H1 (cell line): Measurements from ENCODE around the gene PLEKHG4. TPM values are rescaled to one million over a fixed set of nuclear protein-coding genes. Genes with fewer than 3 reads are reported as not detected.

Experiments used
- CTCF ChIA-PET: fragments of 300-600 bp; sonication (Branson Sonifier 250); formaldehyde crosslinking; loops from one replicate; lab custom pipeline; 2021; ENCODE audit not compliant: partially characterized antibody; lab: Charles Lee
- POLR2A ChIA-PET: fragments of 300-600 bp; sonication (Branson Sonifier 250); formaldehyde crosslinking; loops from one replicate; lab custom pipeline; 2021; ENCODE audit warnings: inconsistent platforms; ENCODE audit not compliant: partially characterized antibody; lab: Charles Lee
- DNase-seq, 2 experiments: peaks; one replicate each; pipeline versions ENCODE4 v3.0.0 to v3.0.0-alpha.2; 2010 to 2022; ENCODE audit warnings: low spot score in 2 of 2, low read depth in 1 of 2, mixed read lengths in 1 of 2
- FAIRE-seq: peaks from 2 replicates; lab custom pipeline; 2011; peaks lifted over from hg19 to GRCh38; lab: Jason Lieb, UNC
- H2AFZ ChIP-seq: 2 replicates; pipeline ENCODE4 v1.8.1; 2012; ENCODE audit warnings: low read length, inconsistent platforms
- H2AK5ac ChIP-seq: 2 replicates; pipeline ENCODE4 v1.6.1; 2013; ENCODE audit warnings: low read depth, low read length
- H2BK120ac ChIP-seq: replicated peaks from 2 replicates; pipeline ENCODE3; 2013; ENCODE audit warnings: low read depth, low read length, inconsistent platforms
- H2BK12ac ChIP-seq: 2 replicates; pipeline ENCODE4 v1.6.1; 2013; ENCODE audit warnings: low read depth, low read length
- H2BK15ac ChIP-seq: 2 replicates; pipeline ENCODE4 v1.6.1; 2013; ENCODE audit warnings: low read length
- H2BK20ac ChIP-seq: 2 replicates; pipeline ENCODE4 v1.6.1; 2013; ENCODE audit warnings: low read length
- H2BK5ac ChIP-seq: 2 replicates; pipeline ENCODE4 v1.6.1; 2013; ENCODE audit warnings: low read depth, low read length
- H3K14ac ChIP-seq: 2 replicates; pipeline ENCODE4 v1.6.1; 2013; ENCODE audit warnings: inconsistent platforms; ENCODE audit not compliant: insufficient read length
- H3K18ac ChIP-seq: 2 replicates; pipeline ENCODE4 v1.6.1; 2013; ENCODE audit warnings: low read length; ENCODE audit errors: extremely low read depth
- H3K23ac ChIP-seq: 2 replicates; pipeline ENCODE4 v1.6.1; 2013; ENCODE audit warnings: inconsistent platforms; ENCODE audit not compliant: insufficient read length
- H3K23me2 ChIP-seq: 2 replicates; pipeline ENCODE4 v1.6.1; 2013; ENCODE audit warnings: low read depth, low read length
- H3K27ac ChIP-seq: 2 replicates; pipeline ENCODE4 v1.6.1; 2011; ENCODE audit warnings: low read depth, low read length, inconsistent platforms
- H3K27me3 ChIP-seq, 4 experiments: replicated peaks in 1 of 4; 1 replicate in 1 of 4; 2 replicates in 3 of 4; pipeline versions ENCODE4 v1.6.1 to v1.8.1; 2011 to 2013; ENCODE audit warnings: low read length in 3 of 4, mild to moderate bottlenecking in 3 of 4, inconsistent platforms in 2 of 4, mixed read lengths in 2 of 4, moderate library complexity in 1 of 4; ENCODE audit not compliant: control insufficient read depth in 3 of 4, insufficient read depth in 3 of 4; ENCODE audit errors: extremely low read depth in 1 of 4
- H3K36me3 ChIP-seq, 4 experiments: 2 replicates each; pipeline versions ENCODE4 v1.6.1 to v1.8.1; 2011 to 2013; ENCODE audit warnings: mild to moderate bottlenecking in 4 of 4, low read length in 3 of 4, moderate library complexity in 2 of 4, control low read depth in 1 of 4, inconsistent platforms in 1 of 4; ENCODE audit not compliant: insufficient read depth in 4 of 4, control insufficient read depth in 2 of 4
- H3K4ac ChIP-seq: replicated peaks from 2 replicates; pipeline ENCODE3; 2013; ENCODE audit warnings: low read length, low read depth, mixed read lengths, inconsistent platforms; ENCODE audit not compliant: insufficient read length
- H3K4me1 ChIP-seq, 4 experiments: replicated peaks in 1 of 4; 1 replicate in 1 of 4; 2 replicates in 3 of 4; pipeline versions ENCODE4 v1.6.1 to v1.8.1; 2011 to 2013; ENCODE audit warnings: low read length in 3 of 4, inconsistent platforms in 2 of 4, mixed read lengths in 1 of 4; ENCODE audit not compliant: insufficient read depth in 4 of 4, control insufficient read depth in 3 of 4
- H3K4me2 ChIP-seq, 2 experiments: 2 replicates each; pipeline versions ENCODE4 v1.6.1 to v1.8.1; 2011 to 2013; ENCODE audit warnings: low read depth in 2 of 2, low read length in 2 of 2, control low read depth in 1 of 2, inconsistent platforms in 1 of 2, mild to moderate bottlenecking in 1 of 2; ENCODE audit not compliant: insufficient read depth in 1 of 2
- H3K4me3 ChIP-seq, 4 experiments: fragments of 200-600, 300-600 bp in 1 of 4; sonication (generic), shearing (Covaris generic), sonication (Bioruptor Twin) in 1 of 4; 2 replicates each; pipeline versions ENCODE4 v1.5.1 to v1.8.1; 2011 to 2016; ENCODE audit warnings: low read length in 4 of 4, low read depth in 3 of 4, control low read depth in 2 of 4, inconsistent platforms in 2 of 4, mild to moderate bottlenecking in 2 of 4, mixed read lengths in 1 of 4, moderate library complexity in 1 of 4; ENCODE audit not compliant: insufficient read depth in 2 of 4; ENCODE audit errors: extremely low read depth in 1 of 4
- H3K56ac ChIP-seq: replicated peaks from 2 replicates; pipeline ENCODE3; 2013; ENCODE audit warnings: low read depth, mild to moderate bottlenecking, mixed read lengths, low read length, inconsistent platforms; ENCODE audit not compliant: insufficient read length
- H3K79me1 ChIP-seq: 2 replicates; pipeline ENCODE4 v1.6.1; 2013; ENCODE audit warnings: low read depth, low read length, control low read depth
- H3K79me2 ChIP-seq, 2 experiments: 2 replicates each; pipeline versions ENCODE4 v1.6.1 to v1.8.1; 2012 to 2013; ENCODE audit warnings: low read length in 2 of 2, mild to moderate bottlenecking in 2 of 2, inconsistent platforms in 1 of 2; ENCODE audit not compliant: insufficient read depth in 2 of 2, control insufficient read depth in 1 of 2
- H3K9ac ChIP-seq, 4 experiments: replicated peaks in 1 of 4; 1 replicate in 1 of 4; 2 replicates in 3 of 4; pipeline versions ENCODE4 v1.6.1 to v1.8.1; 2011 to 2013; ENCODE audit warnings: low read depth in 3 of 4, low read length in 3 of 4, control low read depth in 2 of 4, mild to moderate bottlenecking in 2 of 4, moderate library complexity in 2 of 4, inconsistent platforms in 1 of 4; ENCODE audit errors: extremely low read depth in 1 of 4
- H3K9me3 ChIP-seq, 2 experiments: 2 replicates each; pipeline versions ENCODE4 v1.6.1 to v1.8.1; 2012 to 2013; ENCODE audit warnings: mild to moderate bottlenecking in 2 of 2, moderate library complexity in 2 of 2, control low read depth in 1 of 2, inconsistent platforms in 1 of 2, low read depth in 1 of 2, low read length in 1 of 2, mixed read lengths in 1 of 2; ENCODE audit not compliant: insufficient read depth in 2 of 2
- H4K20me1 ChIP-seq, 2 experiments: replicated peaks in 1 of 2; 2 replicates each; pipeline versions ENCODE3 to v1.8.1; 2011 to 2013; ENCODE audit warnings: inconsistent platforms in 2 of 2, low read length in 2 of 2, mild to moderate bottlenecking in 1 of 2; ENCODE audit not compliant: insufficient read depth in 2 of 2, control insufficient read depth in 1 of 2
- H4K5ac ChIP-seq: 2 replicates; pipeline ENCODE4 v1.6.1; 2013; ENCODE audit warnings: low read length, low read depth, mixed read lengths, inconsistent platforms; ENCODE audit not compliant: insufficient read length
- H4K8ac ChIP-seq: 2 replicates; pipeline ENCODE4 v1.8.0; 2013; ENCODE audit warnings: mild to moderate bottlenecking, moderate library complexity, low read length, inconsistent platforms; ENCODE audit not compliant: insufficient read depth; ENCODE audit errors: extremely low read depth
- H4K91ac ChIP-seq: replicated peaks from 2 replicates; pipeline ENCODE3; 2013; ENCODE audit warnings: low read length, mixed read lengths, inconsistent platforms; ENCODE audit not compliant: insufficient read length
- ASH2L ChIP-seq: fragments of 200-600, 300-600 bp; sonication (generic); IDR thresholded peaks from one replicate; pipeline ENCODE4 v1.7.1; 2017; ENCODE audit warnings: low read length
- CEBPB ChIP-seq: IDR thresholded peaks from 2 replicates; pipeline ENCODE4 v1.6.1; 2012; ENCODE audit warnings: low read depth, low read length
- CREB1 ChIP-seq: IDR thresholded peaks from 2 replicates; pipeline ENCODE4 v1.6.1; 2012; ENCODE audit warnings: inconsistent platforms
- EZH2 ChIP-seq: fragments of 200-600 bp; sonication (generic); IDR thresholded peaks from 2 replicates; pipeline ENCODE4 v1.7.1; 2012; ENCODE audit warnings: low read depth, mild to moderate bottlenecking, moderate library complexity, low read length, inconsistent platforms; ENCODE audit not compliant: severe bottlenecking
- GABPA ChIP-seq: IDR thresholded peaks from 2 replicates; pipeline ENCODE4 v1.6.1; 2011; ENCODE audit warnings: mild to moderate bottlenecking, low read length, moderate library complexity, borderline replicate concordance; ENCODE audit not compliant: insufficient read depth
- KDM4A ChIP-seq: IDR thresholded peaks from one replicate; pipeline ENCODE4 v1.7.1; 2012; ENCODE audit warnings: low read depth, mild to moderate bottlenecking, moderate library complexity, low read length, inconsistent platforms; ENCODE audit not compliant: severe bottlenecking
- SUZ12 ChIP-seq: fragments of 200-600 bp; sonication (generic); IDR thresholded peaks from 2 replicates; pipeline ENCODE4 v1.6.1; 2012; ENCODE audit warnings: mild to moderate bottlenecking, inconsistent platforms, low read length, moderate library complexity, mixed read lengths
- WGBS, 2 experiments: shearing (Covaris generic) in 1 of 2; methylation state at CpG; one replicate each; pipeline versions ENCODE4 v1.1.6 to v1.1.7; 2013 to 2015; ENCODE audit warnings: low lambda C conversion rate in 2 of 2, mixed read lengths in 2 of 2, inconsistent platforms in 1 of 2, low coverage in 1 of 2, missing lambda C conversion rate in 1 of 2; ENCODE audit not compliant: insufficient replicate concordance in 2 of 2, insufficient coverage in 1 of 2, insufficient read length in 1 of 2; ENCODE audit errors: extremely low coverage in 1 of 2, missing lambda C conversion rate in 1 of 2; 5-methylcytosine and 5-hydroxymethylcytosine counted together
- polyA plus RNA-seq, 7 experiments: library from polyadenylated mRNA; depleted of rRNA in 3 of 7; stranded (reverse) in 5 of 7; unstranded in 2 of 7; fragments of >200 nt in 5 of 7; fragments of 200-250 nt in 2 of 7; gene quantifications; 1 replicate in 5 of 7; 2 replicates in 1 of 7; 4 replicates in 1 of 7; pipeline versions ENCODE4 v1.2.1 to v1.2.3, GENCODE V29; 2011 to 2013; ENCODE audit warnings: missing spikeins in 2 of 7, mixed read lengths in 2 of 7
- total RNA-seq: library from RNA; stranded (reverse); fragmentation: NEBNext Ultra II Directional; extraction: Animal tissue kit (Norgen Biotek cat#: 25700); gene quantifications from 2 replicates; pipeline ENCODE4 v1.2.1, GENCODE V29; 2021

PLEKHG4 gene
- total and polyA plus RNA-seq, 2 of the 8 experiments (the other 6 are each of a cell fraction or from before 2014, with no cell fraction given): 7.7 to 11.1 TPM

DNA sequence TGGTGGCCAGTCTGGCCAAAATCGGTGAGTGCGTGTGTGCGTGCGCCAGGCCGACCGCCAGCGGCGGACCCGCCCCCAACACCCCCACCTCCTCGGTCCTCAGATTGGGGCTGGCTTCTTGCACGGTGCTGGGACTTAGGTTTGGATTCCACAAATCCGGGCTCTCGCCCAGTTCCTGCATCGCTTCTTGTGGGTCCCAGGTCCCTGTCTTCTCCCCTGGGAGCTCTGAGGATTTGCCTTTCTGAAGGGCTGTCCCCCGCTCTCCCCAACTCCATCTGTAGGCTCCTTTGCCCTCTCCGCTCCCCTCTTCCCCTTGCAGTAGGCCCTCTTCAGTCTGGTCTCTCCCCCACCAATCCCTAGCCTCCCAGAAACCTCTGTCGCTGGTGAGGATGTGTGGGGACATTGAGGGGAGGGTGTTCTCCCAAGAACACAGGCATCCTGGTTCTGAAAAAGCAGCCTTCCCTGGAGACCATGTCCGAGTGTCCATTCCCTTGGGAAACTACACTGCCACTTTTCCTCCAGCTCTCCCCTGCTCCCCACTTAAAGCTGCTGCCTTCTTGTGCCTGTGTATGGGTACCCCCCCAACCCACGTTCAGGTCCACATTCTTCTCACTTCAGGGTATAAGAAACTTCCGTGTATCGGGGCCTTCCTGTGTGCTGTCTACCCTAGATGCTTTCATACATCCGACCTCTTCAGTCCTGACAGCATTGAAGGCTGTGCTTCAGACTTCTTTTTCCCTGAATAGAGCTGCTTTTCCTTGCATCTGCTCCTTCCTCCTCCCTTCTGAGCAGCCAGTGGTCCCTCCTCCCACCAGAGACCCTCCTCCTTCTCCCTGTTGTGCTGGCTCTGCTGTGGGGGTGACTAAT, 29.9 kb upstream of the PLEKHG4 start:
- Histone ChIP-seq H4K5ac (no peak overlapping the region), H3K27me3 (peaks cover 0 to 21% (median 13%) of the 10 kb centered on the region in 4 experiments; a peak in 5 of 7 replicates), H3K23me2 (peaks cover 12% of the 10 kb centered on the region; the same call in 1 of the 2 replicates), H3K4me2 (peak overlapping the region; percentile 92 to 95), H4K20me1 (peaks cover 0 to 3% of the 10 kb centered on the region in 2 experiments), H3K56ac (no peak overlapping the region), H4K91ac (no peak overlapping the region), H3K36me3 (peaks cover 0 to 2% (median 0%) of the 10 kb centered on the region in 4 experiments; a peak in 2 of 8 replicates), H3K14ac (no peak overlapping the region), H3K23ac (no peak overlapping the region), H2AFZ (no peak overlapping the region), H2BK5ac (0 out of 2 replicates have a peak overlapping the region, but pooled peaks have one; percentile 9), H3K27ac (no peak overlapping the region), H3K79me1 (no peaks in the 10 kb centered on the region; the same call in 1 of the 2 replicates), H2AK5ac (no peak overlapping the region), H2BK20ac (no peak overlapping the region), H2BK120ac (no peak overlapping the region), H2BK15ac (no peak overlapping the region), H3K9ac (peak overlapping the region; percentile 24 to 59 (median 43); a peak in 6 of 7 replicates), H2BK12ac (no peak overlapping the region), H3K18ac (peak overlapping the region; percentile 65), H3K9me3 (no peaks in the 10 kb centered on the region), H3K4me1 (peaks cover 9 to 30% (median 13%) of the 10 kb centered on the region in 4 experiments), H3K4ac (peak overlapping the region; percentile 66), H4K8ac (no peak overlapping the region; the same call in 1 of the 2 replicates), H3K79me2 (peaks cover 0 to 8% of the 10 kb centered on the region in 2 experiments; a peak in 1 of 4 replicates), H3K4me3 (peak overlapping the region; percentile 55 to 71 (median 66))
- FAIRE-seq (no peak), DNase-seq (peak in 1 of 2 experiments; percentile 62)
- 23% methylated on average over 18 of the region's 22 CpGs; no CpG with 5 or more reads in 1 of the 2 experiments for WGBS, 2 experiments
- no peak for TF ChIP-seq CREB1
- TF ChIP-seq CEBPB: no peak
- peak; percentile 28 for TF ChIP-seq EZH2
- TF ChIP-seq ASH2L: peak; percentile 35
- peak; percentile 1 for TF ChIP-seq KDM4A
- TF ChIP-seq SUZ12: peak; percentile 46; the same call in 1 of the 2 replicates
- no peak for TF ChIP-seq GABPA
- CTCF ChIA-PET: interaction anchor here (0.9 to 4.4 kb wide), 9 partner anchors 11 to 232 kb away, joined by 3 to 33 read pairs (median 4); no protein-coding TSS in a partner anchor
- POLR2A ChIA-PET: interaction anchor here (1.3 to 6.8 kb wide), 7 partner anchors 11 to 221 kb away, joined by 3 to 111 read pairs (median 9); no protein-coding TSS in a partner anchor
